Inflammatory macrophage treated with lipopolysaccharide for 4 hours (primary cell): ENCODE data around the gene RPL13A.

ENCODE experiments used
- DNase-seq: peaks from one replicate; pipeline ENCODE4 v3.0.0-alpha.2; 2020

Gene RPL13A

DNA sequence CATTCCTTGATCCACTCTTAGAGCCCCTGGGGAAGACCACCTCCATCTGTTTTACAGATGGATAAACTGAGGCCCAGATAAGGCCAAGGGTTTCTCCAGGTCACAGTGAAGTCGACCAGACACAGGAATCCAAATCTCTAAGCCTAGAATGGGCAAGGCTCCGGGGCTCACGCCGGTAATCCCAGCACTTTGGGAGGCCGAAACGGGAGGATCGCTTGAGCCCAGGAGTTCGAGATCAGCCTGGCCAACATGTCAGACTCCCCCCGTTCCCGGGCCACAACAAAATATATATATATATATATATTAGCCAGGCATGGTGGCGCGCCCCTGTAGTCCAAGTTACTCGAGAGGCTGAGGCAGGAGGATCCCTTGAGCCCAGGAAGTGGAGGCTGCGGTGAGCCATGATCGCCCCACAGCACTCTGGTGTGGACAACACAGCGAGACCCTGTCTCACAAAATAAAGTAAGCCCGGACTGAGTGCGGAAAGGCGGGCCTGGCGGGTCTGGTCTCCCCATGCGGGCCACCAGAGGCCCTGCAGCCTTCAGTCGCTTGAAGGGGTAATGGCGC is 615 bp upstream of the RPL13A start:
- no peak for DNase-seq

GRCh38 chr19:49488046-49488862 is 846 bp downstream of the RPL13A start:
- DNase-seq = no peak

DNA sequence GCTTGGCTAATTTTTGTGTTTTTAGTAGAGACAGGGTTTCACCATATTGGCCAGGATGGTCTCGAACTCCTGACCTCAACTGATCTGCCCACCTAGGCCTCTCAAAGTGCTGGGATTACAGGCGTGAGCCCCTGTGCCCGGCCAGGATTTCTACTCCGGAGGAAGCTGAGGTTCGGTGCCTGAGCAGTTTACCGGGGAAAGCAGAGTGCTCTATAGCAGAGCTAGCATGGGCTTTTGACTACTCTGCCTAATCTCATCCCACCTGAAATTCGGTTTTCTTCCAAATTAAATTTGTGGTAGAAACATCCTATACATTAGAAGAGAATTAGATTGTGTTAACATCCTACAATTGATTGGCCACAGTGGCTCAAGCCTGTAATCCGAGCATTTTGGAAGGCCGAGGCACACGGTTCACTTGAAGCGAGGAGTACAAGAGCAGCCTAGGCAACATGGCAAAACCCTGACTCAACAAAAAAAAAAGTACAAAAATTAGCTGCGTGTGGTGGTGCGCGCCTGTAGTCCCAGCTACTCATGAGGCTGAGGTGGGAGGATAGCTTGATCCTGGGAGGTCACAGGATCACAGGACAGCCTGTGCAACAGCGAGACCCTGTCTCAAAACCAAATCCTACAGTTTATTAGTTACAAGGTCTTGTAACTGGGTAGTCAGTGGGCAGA is 1.6 kb downstream of the RPL13A start:
- no peak for DNase-seq

GRCh38 chr19:49489601-49490167 is 2.3 kb downstream of the RPL13A start:
- no peak for DNase-seq

DNA sequence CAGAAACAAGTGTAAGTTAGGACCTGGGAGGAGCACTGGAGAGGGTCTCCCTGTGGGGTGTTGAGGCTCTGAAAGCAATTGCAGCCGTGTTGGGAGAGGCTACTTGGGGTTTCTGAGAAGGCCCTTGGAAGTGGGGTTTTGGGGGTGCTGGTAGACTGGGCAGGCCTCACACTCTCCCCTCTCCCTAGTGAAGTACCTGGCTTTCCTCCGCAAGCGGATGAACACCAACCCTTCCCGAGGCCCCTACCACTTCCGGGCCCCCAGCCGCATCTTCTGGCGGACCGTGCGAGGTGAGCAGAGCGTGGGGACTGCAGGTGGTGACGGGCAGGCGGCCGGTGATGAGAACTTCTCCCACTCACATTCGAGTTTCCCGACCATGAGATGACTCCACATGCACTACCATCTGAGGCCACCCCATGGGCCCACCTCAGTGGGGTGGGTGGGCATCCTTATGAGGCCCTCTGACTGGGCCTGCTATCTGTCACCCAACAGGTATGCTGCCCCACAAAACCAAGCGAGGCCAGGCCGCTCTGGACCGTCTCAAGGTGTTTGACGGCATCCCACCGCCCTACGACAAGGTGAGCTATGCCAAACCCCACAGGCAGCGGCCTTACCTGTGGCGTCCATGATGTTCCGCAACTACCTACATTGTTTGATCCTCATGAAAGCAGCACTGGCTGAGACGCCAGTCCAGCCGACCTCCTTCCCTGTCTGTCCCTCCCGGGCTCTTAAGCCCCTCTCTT is 3.0 kb downstream of the RPL13A start:
- DNase-seq = no peak

DNA sequence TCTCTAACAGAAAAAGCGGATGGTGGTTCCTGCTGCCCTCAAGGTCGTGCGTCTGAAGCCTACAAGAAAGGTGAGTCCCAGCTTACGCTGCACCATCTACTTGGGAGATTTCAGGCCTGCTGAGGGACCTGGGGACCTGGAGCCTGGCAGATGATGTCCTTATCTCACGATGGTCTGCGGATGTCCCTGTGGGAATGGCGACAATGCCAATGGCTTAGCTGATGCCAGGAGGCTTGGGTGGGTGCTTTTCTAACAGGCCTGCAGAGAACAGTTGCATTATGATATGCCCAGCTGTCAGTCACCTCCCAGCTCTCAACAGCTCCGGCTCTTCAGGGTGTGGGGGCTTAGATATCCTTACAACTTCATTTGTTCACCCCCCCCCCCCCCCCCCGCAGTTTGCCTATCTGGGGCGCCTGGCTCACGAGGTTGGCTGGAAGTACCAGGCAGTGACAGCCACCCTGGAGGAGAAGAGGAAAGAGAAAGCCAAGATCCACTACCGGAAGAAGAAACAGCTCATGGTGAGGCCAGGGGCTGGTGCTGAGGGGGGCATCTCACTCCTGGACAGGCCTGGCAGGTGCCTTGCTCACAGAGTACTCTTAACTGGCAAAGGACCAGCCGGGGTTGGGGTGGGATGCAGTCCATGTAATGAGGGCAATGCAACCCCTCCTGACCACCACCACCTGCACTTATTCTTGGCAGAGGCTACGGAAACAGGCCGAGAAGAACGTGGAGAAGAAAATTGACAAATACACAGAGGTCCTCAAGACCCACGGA is 3.8 kb downstream of the RPL13A start:
- DNase-seq = no peak

DNA sequence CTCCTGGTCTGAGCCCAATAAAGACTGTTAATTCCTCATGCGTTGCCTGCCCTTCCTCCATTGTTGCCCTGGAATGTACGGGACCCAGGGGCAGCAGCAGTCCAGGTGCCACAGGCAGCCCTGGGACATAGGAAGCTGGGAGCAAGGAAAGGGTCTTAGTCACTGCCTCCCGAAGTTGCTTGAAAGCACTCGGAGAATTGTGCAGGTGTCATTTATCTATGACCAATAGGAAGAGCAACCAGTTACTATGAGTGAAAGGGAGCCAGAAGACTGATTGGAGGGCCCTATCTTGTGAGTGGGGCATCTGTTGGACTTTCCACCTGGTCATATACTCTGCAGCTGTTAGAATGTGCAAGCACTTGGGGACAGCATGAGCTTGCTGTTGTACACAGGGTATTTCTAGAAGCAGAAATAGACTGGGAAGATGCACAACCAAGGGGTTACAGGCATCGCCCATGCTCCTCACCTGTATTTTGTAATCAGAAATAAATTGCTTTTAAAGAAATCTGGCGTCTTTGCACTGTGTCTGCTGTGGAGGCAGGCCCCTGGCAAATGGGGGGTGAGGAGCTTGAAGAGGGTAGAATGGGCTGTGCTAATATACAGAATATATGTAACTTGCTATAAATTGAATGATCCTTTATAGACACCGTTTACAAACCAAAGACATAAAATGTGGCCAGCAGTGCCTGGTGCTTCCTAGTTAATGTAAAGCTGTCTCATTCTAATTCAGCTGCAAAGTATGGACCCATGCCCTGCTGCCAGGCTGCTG is 4.6 kb downstream of the RPL13A start:
- DNase-seq = no peak

GRCh38 chr19:49492573-49493405 is 5.4 kb downstream of the RPL13A start:
- DNase-seq = no peak

- no peak for DNase-seq
These were observed 9.2 kb downstream of the RPL13A start for GRCh38 chr19:49496574-49497008.

DNA sequence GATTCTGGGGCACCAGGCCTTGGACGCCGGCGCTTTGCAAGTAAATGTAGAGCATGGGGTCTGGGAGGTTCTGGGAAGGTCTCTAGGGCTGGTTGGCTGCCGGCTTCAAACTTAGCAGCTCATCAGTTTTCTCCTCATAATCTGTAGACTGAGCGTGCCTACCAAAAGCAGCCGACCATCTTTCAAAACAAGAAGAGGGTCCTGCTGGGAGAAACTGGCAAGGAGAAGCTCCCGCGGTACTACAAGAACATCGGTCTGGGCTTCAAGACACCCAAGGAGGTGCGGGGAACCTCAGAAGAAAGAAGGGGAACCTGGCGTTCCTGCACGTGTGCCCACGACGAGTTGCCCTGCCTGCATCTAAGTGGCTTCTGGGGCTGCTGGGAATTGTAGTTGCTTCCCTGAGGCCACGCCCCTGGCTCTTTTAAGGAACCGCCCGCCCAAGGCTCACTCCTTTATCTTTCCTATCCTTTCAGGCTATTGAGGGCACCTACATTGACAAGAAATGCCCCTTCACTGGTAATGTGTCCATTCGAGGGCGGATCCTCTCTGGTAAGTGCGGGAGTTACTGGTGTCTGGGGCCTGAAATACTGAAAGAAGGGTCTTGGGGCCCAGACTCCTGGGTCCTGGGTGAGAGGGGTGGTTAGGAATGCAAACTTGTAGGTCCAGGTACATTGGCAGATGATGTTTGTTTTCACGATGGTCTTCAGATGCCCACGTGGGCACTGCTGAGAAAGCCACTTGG is 9.8 kb downstream of the RPL13A start:
- DNase-seq = peak; percentile 90

DNA sequence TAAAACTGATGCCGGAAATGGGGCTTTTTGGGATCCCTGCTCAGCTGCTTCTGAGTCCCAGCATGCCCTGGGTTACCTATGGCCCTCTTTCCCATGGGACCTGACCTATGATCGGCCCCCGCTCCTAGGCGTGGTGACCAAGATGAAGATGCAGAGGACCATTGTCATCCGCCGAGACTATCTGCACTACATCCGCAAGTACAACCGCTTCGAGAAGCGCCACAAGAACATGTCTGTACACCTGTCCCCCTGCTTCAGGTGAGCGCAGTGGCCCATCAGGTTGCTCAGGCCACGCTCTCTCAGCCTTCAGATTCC is 10.3 kb downstream of the RPL13A start:
- no peak for DNase-seq

GRCh38 chr19:49498475-49498874 is 11.1 kb downstream of the RPL13A start:
- DNase-seq = no peak

GRCh38 chr19:49499030-49499670 is 11.7 kb downstream of the RPL13A start:
- DNase-seq = no peak

DNA sequence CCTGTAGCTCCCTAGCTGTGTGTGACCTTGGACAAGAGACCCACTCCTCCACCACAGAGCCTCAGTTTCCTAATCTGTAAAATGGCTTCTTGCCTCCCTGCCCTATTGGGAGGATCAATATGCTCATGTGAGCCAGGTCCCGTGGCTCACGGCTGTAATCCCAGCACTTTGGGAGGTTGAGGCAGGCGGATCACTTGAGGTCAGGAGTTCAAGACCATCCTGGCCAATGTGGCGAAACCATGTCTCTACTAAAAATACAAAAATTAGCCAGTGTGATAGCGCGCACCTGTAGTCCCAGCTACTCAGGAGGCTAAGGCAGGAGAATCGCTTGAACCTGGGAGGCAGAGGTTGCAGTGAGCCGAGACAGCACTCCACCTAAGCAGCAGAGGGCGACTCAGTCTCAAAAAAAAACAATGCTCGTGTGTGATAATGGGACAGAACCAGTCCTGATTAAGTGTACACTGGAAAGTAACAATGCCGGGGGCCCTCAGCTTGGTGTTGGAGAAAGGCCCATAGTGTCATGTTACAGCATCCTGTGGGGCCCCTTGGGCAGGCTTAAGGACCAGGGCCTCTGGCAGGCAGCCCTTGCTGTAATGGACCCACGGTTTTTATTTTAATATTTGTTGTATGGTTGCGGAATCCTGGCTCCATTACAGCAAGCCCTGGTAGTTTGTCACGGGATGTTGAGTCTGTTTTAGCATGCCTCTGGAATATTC is 15.6 kb downstream of the RPL13A start:
- peak; percentile 45 for DNase-seq

- no peak for DNase-seq
These were observed 16.2 kb downstream of the RPL13A start for GRCh38 chr19:49503582-49503962.

GRCh38 chr19:49506575-49507105 is 19.2 kb downstream of the RPL13A start:
- DNase-seq = peak; percentile 78

DNA sequence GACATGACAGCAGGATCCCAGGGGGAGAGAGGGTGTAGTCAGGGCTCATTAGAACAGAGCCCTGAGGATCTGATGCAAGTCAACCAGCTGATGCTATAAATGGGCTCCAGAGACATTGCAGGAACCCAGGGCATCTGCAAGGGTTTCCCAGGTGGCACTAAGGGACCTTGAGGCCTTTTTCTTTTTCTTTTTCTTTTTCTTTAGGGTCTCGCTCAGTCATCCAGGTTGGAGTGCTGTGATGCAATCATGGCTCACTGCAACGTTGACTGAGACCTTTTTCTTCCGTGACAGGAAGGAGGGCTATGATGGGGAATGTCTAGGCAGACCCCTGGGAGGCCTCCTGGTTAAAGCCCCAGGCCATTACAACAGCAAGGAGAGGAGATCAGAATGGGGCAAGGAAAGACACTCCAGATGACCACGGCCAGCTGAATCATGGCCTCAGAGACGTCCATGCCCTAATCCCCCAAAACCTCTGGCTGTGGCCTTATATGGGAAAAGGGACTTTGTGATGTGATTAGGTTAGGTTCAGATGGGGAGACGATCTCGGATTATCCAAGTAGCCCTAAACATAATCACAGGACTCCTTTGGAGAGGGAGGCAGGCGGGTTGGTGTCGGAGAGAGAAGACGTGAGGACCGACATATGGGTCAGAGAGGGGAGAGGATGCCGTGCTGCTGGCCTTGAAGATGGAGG is 20.5 kb downstream of the RPL13A start:
- DNase-seq = no peak
